Stimulated activated CD8-positive, alpha-beta memory T cell treated with anti-CD3 and anti-CD28 coated beads, Interleukin-2, amount 100 ng/mL, for 48 hours (primary cell): ENCODE measurements around the gene NRM.
A peak's percentile ranks its signal among the peaks of the same experiment; 100 is the strongest.
"Not testable (repeated sequence)": the region's sequence is repeated elsewhere in the genome, so short reads cannot be mapped to it uniquely, and the experiment has no call there.

ENCODE experiments used
- DNase-seq, 2 donors: peaks; one replicate each; pipeline ENCODE4 v3.0.0-alpha.2; 2020; ENCODE audit warnings: low read depth in 2 of 2

NRM gene

GRCh38 chr6:30720738-30721197, 30.0 kb upstream of the NRM start:
- peak; percentile 55 to 59 for DNase-seq

- peak; percentile 93 for DNase-seq
These were observed 29.3 kb upstream of the NRM start, which contains the start of gene TUBB for GRCh38 chr6:30719791-30720737. Gene TUBB, plus strand, starts transcription at chr6:30720352. Its CDS starts 155 bp downstream, at chr6:30720507.

GRCh38 chr6:30719356-30719755, 28.6 kb upstream of the NRM start:
- no peak for DNase-seq

- DNase-seq = not testable (repeated sequence)
These were observed 27.3 kb upstream of the NRM start for GRCh38 chr6:30717845-30718720.

- peak; percentile 95 to 99 for DNase-seq
These were observed 26.5 kb upstream of the NRM start, which contains the start of gene MDC1 for GRCh38 chr6:30717129-30717844. Gene MDC1, minus strand, starts transcription at chr6:30717281. Its CDS starts 2,106 bp downstream, at chr6:30715175.

GRCh38 chr6:30716879-30717128, 26.0 kb upstream of the NRM start:
- no peak for DNase-seq

GRCh38 chr6:30714263-30714662, 23.5 kb upstream of the NRM start:
- no peak for DNase-seq

- DNase-seq = no peak
These were observed 21.7 kb upstream of the NRM start for GRCh38 chr6:30712441-30712945.

GRCh38 chr6:30711758-30712380, 21.1 kb upstream of the NRM start:
- no peak for DNase-seq

- DNase-seq = no peak
These were observed 18.5 kb upstream of the NRM start for GRCh38 chr6:30709101-30709868.

GRCh38 chr6:30707281-30707850, 16.6 kb upstream of the NRM start:
- DNase-seq = no peak

- no peak for DNase-seq
These were observed 14.8 kb upstream of the NRM start for GRCh38 chr6:30705620-30706019.

- no peak for DNase-seq
These were observed 13.0 kb upstream of the NRM start for GRCh38 chr6:30703821-30704220.

GRCh38 chr6:30703011-30703410, 12.2 kb upstream of the NRM start:
- DNase-seq = no peak

GRCh38 chr6:30700340-30700739, 9.6 kb upstream of the NRM start:
- no peak for DNase-seq

- DNase-seq = no peak
These were observed 5.6 kb upstream of the NRM start for GRCh38 chr6:30696432-30696831.

GRCh38 chr6:30691208-30691847, 544 bp upstream of the NRM start:
- no peak for DNase-seq

- no peak for DNase-seq
These were observed 799 bp downstream of the NRM start for GRCh38 chr6:30689985-30690384.

GRCh38 chr6:30689022-30689865, 1.5 kb downstream of the NRM start:
- DNase-seq = no peak
